Activated effector memory CD4-positive, alpha-beta T cell treated with Interleukin-2 at 50 U/mL for 16 hours (primary cell): ENCODE measurements around the gene C2orf15.
A peak's percentile ranks its signal among the peaks of the same experiment; 100 is the strongest.
"Not testable (repeated sequence)": the region's sequence is repeated elsewhere in the genome, so short reads cannot be mapped to it uniquely, and the experiment has no call there.

Source experiments
- DNase-seq: peaks from one replicate; pipeline ENCODE4 v3.0.0-alpha.2; 2020

C2orf15 gene

DNA sequence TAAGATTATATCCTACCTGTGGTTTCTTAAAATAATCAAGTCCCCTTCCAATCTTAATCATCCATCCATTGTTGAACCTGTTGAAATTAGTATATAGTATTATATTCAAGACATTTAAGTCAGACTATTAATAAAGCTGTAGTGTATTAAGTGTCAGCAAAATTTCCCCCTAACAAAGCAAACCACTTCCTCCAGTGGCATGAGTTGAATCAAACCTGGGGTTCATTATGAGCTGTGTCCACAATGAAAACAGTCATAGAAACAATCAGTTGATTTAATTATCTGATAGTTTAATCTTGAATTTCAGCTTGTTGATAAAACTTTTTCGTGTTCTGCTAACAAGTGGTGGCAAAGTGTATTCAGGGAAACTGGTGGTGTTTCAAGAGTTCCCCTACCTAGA, 28.0 kb downstream of the C2orf15 start:
- DNase-seq: no peak

DNA sequence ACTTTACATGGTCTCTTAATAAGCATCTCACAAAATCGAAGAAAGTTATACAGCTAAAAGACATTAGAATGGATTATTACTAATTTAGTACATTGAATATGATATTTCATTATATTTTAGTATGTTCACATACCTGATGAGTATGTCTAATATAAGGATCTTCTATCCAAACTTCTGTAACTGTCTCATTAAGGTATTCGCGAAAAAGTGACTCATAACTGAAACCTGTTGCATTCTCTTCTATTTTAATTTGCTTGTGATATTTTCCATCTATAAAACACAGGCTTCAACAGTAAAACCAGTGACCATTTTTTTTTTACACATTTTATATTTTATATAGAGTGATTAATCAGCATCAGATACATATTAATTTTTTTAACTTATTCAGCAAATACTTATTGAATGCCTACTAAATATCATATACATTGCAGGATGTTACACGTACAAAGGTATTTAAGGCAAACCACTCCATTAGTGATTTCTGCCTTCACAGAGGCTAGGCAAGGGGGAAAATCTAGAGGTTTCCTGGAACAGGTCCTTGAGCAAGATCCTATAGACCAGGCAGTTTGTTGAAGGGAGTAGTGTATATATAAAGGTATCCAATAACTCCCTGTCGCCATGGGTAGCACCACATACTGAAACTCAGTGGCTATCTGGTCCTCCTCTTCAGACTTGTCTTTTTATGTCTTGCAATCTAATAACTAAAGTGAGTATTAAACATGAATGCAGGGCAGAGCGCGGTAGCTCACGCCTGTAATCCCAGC, 30.1 kb downstream of the C2orf15 start:
- DNase-seq: no peak

DNA sequence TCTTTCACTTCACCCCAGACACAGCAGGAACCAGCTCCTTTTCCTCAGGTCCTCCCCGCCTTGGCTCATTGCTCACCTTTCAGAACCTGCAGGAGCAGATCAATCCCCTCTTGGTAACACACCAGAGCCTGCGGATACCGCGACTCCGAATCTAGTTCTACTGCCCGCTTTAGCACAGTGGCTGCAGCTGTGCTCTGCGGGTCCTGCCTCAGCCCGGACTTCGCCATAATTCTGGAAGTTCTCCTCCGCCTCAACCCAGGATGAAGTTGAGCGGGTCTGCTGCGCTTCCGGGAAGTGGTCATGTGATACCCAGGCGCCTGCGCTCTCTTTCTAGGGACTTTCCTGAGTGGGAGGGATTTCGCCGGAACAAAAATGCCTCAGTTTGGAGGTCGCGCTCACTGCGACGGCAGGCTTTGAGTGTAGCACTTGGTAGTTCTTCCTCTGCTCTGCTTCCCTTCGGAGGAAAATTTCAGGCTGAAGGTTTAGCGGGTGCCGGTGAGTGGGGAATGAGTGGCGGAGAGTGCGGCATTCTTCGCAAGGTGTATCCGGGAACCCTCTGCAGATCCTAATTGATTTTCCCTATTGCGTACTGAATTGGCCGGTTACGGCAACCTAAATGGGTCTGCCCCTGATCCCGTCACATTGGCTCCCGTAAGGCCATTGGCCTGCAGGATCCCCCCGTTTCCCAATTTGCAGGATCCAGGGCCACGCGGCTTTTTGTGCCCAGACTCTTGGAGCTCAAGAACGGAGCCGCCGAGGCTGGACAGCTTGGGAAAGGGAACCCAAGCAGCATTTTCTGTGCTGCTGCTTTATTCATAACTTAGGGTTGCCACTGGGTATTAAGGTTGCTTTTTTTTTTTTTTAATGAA, 39.5 kb downstream of the C2orf15 start, which contains the start of the genes MITD1 and MRPL30:
TSS of gene MITD1 (minus strand) at position 304 of the 869 bp plus-strand sequence. CDS start at position 227, 77 bp downstream.
TSS of gene MRPL30 (plus strand) at position 430 of the 869 bp plus-strand sequence. CDS start 5,020 bp downstream, outside the sequence.
- DNase-seq: peak; percentile 87

DNA sequence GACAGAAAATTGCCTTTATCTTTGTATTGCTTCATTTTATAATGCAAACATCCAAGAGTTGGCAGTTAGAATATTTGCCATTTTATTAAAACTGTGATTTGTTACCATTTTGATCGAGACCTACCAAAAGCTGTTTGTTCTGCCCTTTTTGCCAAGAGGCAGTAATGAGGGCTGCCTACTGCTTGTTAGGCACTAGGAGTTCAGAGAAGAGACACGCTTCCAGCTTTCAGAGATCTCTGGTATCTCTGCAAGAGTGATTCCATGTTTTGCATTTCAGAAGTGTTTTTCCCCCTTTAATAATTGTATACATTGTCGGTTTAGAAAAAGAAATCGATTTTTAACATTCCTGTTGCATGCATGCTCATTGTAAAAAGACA, 40.1 kb downstream of the C2orf15 start:
- DNase-seq: no peak

DNA sequence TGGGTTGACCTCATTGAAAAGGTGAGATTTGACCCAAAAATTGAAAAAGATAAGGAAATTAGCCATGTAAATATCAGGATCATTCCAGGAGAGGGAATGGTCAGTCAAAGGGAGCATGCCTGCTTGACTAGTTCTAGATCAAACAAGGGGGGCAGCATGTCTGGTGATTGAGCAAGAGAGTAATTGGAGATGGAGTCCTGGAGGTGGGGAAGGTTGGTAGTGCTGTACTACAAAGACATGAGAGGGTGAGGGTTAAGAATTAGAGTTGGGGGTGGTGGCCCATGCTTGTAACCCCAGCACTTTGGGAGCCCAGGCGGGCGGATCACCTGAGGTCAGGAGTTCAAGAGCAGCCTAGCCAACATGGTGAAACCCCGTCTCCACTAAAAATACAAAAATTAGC, 41.5 kb downstream of the C2orf15 start:
- DNase-seq: no peak

DNA sequence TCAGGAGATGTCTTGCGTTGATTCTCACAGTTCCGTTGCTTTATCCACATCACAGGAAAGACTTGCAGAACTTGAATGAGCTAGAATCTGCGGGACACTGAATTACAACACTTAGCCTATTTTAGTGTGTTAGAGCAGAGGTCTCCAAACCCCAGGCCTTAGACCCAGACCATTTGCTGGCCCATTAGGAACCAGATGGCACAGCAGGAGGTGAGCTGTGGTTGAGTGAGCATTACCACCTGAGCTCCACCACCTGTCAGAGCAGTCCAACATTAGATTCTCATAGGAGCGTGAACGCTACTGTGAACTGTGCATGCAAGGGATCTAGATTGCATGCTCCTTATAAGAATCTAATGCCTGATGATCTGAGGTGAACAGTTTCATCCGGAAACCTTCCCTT, 43.3 kb downstream of the C2orf15 start:
- DNase-seq: no peak

DNA sequence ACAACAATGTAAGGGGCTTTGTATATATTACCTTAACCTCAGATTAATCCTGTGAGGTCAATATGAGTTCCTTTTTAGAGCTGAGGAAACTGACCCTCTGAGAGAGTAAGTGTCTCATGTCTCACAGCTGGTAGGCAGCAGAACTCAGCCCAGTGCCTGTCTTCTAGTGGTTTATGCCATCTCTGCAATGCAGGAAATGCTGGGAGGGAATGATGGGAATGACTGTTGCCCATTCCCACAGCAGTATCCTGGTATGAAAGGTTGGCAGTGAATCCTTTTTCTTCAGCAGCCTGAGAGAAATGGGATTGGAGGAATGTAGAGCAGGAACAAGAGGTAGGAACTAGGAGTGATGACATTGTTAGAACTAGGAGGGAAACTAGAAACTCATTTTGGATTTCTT, 45.5 kb downstream of the C2orf15 start:
- no peak for DNase-seq

- DNase-seq: no peak
These were observed 46.9 kb downstream of the C2orf15 start for GRCh38 chr2:99188357-99188756.

- DNase-seq: no peak
These were observed 49.0 kb downstream of the C2orf15 start for GRCh38 chr2:99190548-99190947.

DNA sequence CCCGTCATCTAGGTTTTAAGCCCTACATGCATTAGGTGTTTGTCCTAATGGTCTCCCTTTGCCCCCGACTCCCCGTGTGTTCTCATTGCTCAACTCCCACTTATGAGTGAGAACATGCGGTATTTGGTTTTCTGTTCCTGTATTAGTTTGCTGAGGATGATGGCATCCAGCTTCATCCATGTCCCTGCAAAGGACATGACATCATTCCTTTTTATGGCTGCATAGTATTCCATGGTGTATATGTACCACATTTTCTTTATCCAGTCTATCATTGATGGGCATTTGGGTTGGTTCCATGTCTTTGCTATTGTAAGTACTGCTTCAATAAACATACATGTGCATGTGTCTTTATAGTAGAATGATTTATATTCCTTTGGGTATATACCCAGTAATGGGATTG, 50.9 kb downstream of the C2orf15 start:
- not testable (repeated sequence) for DNase-seq

- no peak for DNase-seq
These were observed 56.8 kb downstream of the C2orf15 start for GRCh38 chr2:99198103-99198841.

- no peak for DNase-seq
These were observed 58.7 kb downstream of the C2orf15 start for GRCh38 chr2:99200076-99200800.
